Activated CD4-positive, alpha-beta T cell treated with anti-CD3 and anti-CD28 coated beads for 1 hour (primary cell): ENCODE data around the gene ABCC12.
"Not testable (repeated sequence)": the region's sequence is repeated elsewhere in the genome, so short reads cannot be mapped to it uniquely, and the experiment has no call there.

Source experiments
- DNase-seq: peaks from one replicate; pipeline ENCODE4 v3.0.0-alpha.2; 2020

ABCC12 gene

GRCh38 chr16:48155926-48156789 is at the start of gene ABCC12:
Gene ABCC12 (minus strand): TSS chr16:48155993. CDS start chr16:48146424, 9,569 bp downstream.
- no peak for DNase-seq

GRCh38 chr16:48204825-48205151 is 49.0 kb upstream of the ABCC12 start:
- no peak for DNase-seq

DNA sequence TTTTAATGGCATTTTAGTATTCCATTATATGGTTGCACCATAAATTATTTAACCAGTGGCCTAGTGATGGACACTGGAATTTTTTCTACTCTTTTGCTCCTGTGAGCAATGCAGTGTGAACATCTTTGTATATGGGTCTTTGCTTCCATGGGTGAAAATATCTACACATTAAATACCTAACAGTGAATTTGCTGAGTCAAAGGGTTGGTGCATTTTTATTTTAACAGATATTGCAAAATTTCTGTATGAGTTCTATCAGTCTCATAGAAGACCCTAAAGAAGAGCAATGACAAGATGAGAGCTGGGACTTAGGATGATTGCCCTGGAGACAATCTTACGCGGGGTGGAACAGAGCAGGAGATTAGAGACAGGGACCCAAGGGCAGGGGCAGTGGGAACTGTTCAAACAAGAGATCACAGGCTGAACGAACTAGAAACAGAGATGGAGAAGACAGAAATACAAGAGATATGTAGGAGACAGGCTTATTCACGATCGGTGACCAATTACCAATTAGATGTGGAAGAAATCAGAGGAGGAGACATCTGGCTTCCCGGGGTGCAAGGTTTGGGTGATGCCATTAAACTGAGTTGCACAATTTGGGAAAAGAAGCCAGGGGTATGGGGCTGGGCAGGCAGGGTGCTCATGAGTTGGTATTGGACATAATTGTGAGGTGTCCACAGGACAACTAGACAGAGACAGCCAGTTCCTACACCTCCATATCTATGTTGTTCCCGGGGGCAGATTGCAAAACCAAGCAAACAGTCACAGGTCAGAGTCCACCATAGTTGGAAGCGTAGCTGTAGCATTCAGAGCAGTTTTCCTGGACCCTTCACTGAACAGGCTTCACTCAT is 48.4 kb upstream of the ABCC12 start:
- no peak for DNase-seq

- DNase-seq = no peak
These were observed 45.9 kb upstream of the ABCC12 start for GRCh38 chr16:48201515-48202201.

DNA sequence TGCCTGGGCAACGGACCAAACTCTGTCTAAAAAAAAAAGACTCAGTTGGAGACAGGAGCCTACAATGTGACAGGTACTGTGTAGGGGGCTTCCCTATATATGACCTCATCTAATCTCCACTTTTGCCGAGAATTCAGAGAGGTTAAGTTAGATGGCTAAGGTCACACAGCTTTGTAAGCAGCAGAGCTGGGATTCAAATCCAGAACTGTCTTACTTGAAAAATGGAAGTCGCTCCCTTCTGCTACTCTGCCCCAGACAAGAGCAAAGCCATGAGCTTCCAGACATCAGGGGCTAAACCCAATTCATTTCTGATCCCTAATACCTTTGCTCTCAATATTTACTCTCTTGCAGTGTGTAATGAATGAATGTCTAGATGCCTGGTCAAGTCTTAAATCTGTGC is 41.5 kb upstream of the ABCC12 start:
- no peak for DNase-seq

- DNase-seq = no peak
These were observed 39.2 kb upstream of the ABCC12 start for GRCh38 chr16:48194828-48195556.

DNA sequence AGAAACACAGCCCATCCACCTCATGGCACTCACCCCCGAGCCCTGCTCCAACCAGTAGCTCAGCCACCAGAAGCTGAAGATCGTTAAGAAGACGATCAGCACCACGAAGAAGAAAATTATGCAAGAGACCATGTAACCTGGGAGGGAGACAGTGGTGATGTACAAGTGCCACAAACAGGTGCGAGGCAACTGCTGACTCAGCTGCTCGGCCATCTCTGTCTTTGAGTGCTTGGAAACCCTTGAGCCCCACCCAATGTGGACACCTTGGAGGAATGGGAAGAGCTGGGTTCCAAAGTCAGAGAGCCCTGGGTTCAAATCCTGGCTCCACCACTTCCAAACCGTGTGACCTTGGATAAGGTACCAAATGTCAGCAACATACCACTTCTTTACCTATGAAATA is 38.1 kb upstream of the ABCC12 start:
- DNase-seq = no peak

DNA sequence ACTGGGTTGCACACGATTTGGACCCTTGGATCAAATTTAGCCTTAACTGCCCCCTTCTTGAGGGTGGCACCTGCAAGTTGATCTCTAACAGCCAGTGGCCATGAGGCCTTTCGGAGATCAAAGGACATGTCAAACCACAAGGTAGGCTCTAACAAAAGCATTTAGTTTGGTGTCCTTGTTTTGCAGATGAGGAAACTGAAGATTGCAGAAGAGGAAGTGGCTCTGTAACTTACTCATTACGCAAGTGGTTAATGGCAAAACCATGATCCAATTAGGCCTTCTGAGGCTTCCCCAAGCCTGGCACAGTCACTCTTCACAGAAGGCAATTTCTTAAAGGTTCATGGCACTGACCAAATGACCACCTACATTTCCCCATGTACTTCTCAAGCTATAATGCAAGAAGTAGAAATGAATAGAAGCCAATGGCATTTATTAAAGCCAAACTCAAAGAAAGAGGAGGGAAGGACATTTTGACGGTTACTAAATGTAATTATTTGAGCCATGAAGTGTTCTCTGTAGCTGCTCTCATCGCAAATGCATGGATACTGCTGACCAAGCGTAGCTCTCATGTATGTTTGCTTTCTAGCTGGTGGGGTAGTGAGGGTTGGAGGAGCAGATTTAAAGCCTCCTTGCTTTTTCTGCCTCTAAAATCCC is 32.8 kb upstream of the ABCC12 start:
- no peak for DNase-seq

DNA sequence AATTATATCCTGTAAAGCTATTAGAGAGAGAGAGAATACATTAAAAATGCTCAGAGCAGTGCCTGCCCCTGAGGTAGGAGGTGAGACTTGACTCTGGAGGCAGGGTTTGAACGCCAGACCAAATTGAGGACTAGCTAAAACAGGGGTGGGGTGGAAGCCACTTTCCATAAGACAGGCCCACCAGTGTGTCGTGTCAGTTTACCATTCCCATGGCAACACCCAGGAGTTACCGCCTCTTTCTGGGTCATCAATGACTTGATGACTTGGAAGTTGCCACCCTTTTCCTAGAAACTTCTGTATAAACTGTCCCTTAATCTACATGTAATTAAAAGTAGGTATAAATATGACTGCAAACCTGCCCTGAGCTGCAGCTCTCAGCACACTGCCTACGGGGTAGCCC is 32.0 kb upstream of the ABCC12 start:
- no peak for DNase-seq

- no peak for DNase-seq
These were observed 28.9 kb upstream of the ABCC12 start for GRCh38 chr16:48184681-48185080.

GRCh38 chr16:48182979-48183537 is 27.3 kb upstream of the ABCC12 start:
- DNase-seq = no peak

DNA sequence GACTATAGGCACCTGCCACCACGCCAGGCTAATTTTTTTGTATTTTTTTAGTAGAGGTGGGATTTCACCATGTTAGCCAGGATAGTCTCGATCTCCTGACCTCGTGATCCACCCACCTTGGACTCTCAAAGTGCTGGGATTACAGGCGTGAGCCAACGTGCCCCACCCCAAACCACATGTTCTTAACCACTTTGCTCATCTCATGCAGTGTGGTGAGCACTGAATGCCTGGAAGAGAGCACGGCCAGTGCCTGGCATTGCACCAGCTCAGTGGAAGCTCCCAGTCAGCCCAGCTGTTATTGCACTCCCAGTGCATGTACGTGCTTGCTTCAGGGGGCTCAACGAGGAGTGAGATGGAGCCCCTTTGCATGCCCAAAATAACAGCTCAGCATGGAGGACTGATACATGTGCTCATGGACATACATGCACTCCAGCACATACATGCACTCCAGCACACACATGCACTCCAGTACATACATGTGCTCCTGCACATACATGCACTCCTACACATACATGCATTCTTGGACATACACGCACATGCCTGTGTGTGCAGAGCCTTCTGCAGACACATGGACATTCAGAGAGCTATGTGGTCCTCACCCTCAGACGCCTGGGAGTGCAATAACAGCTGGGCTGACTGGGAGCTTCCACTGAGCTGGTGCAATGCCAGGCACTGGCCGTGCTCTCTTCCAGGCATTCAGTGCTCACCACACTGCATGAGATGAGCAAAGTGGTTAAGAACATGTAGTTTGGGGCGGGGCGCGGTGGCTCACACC is 26.1 kb upstream of the ABCC12 start:
- not testable (repeated sequence) for DNase-seq

DNA sequence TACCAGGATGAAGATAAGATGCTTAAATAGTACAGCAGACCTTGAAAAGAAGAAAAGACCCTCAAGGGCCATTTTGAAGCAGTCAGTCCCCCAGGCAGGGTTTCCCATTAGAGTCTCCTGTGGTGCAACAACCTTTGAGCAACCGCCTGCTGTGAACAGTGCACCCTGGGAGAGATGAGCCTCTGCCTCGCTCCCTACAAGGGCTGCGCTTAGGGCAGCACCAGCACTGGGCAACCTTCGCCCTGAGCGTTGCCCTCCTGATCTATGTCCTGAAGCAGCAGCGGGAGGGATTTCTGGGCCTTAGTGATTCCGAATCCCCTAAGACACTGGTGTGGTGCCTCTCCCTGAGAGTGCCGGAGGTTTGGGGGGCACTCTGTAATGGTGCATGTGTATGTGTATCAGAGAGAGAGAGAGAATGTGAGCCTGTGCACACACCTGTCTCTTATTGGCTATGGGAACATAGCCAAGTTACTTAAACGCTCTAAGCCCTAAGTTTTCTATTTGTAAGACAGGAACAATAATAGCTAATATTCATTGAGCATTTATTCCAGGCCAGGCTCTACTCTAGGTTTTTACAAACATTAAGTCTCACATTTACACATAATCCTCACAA is 25.2 kb upstream of the ABCC12 start:
- DNase-seq = no peak

GRCh38 chr16:48176635-48177408 is 21.0 kb upstream of the ABCC12 start:
- DNase-seq = no peak

GRCh38 chr16:48173889-48174288 is 18.1 kb upstream of the ABCC12 start:
- DNase-seq = no peak

DNA sequence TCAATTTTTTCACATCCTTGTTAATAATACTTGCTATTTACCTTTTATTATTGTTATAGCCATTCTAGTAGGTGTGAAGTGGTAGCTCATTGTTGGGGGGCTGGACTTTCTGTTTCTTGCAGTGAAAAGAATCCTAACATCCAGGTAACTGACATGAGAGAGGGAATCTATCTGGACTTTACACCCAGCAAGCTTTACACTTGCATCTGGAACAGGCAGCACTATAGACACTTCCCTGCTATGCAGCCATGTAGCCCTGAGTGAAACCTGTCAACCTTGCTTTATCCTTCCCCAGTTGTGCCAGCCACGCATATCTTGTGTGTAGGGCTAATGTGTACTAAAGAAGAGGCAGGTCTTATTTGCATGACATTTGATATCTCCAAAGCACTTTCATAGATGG is 16.9 kb upstream of the ABCC12 start:
- DNase-seq = no peak

- DNase-seq = no peak
These were observed 14.1 kb upstream of the ABCC12 start for GRCh38 chr16:48169896-48170295.

GRCh38 chr16:48168075-48168474 is 12.3 kb upstream of the ABCC12 start:
- DNase-seq = no peak

- DNase-seq = not testable (repeated sequence)
These were observed 10.8 kb upstream of the ABCC12 start for GRCh38 chr16:48166617-48167016.
